Smooth muscle cell (in vitro differentiated cells): ENCODE data around the gene EIF5A. TPM values are rescaled to one million over a fixed set of nuclear protein-coding genes. Genes with fewer than 3 reads are reported as not detected.

ENCODE experiments used
- DNase-seq: peaks from one replicate; lab custom pipeline; 2025; ENCODE audit not compliant: unreplicated experiment; lab: John Stamatoyannopoulos, UW
- H2AFZ ChIP-seq: fragments of 200-600 bp; sonication (generic); 2 replicates; pipeline ENCODE4 v1.6.0; 2016; ENCODE audit warnings: antibody characterized with exemption, low read depth, mild to moderate bottlenecking
- H3F3A ChIP-seq: fragments of 200-600 bp; sonication (generic); 2 replicates; pipeline ENCODE4 v1.6.0; 2017; ENCODE audit warnings: antibody characterized with exemption, low read depth
- H3K27ac ChIP-seq: fragments of 200-600 bp; sonication (generic); 2 replicates; pipeline ENCODE4 v1.5.1; 2016; ENCODE audit warnings: low read depth, mild to moderate bottlenecking
- H3K27me3 ChIP-seq: fragments of 200-600 bp; sonication (generic); 2 replicates; pipeline ENCODE4 v1.6.1; 2016; ENCODE audit warnings: low read depth, mild to moderate bottlenecking
- H3K36me3 ChIP-seq: fragments of 200-600 bp; sonication (generic); 2 replicates; pipeline ENCODE4 v1.5.1; 2016; ENCODE audit warnings: low read depth
- H3K4me1 ChIP-seq: fragments of 200-600 bp; sonication (generic); 2 replicates; pipeline ENCODE4 v1.5.1; 2016; ENCODE audit warnings: low read depth
- H3K4me2 ChIP-seq: fragments of 200-600 bp; sonication (generic); 2 replicates; pipeline ENCODE4 v1.6.0; 2016; ENCODE audit warnings: mild to moderate bottlenecking
- H3K4me3 ChIP-seq: fragments of 200-600 bp; sonication (generic); 2 replicates; pipeline ENCODE4 v1.5.1; 2016; ENCODE audit warnings: mild to moderate bottlenecking
- H3K79me2 ChIP-seq: fragments of 200-600 bp; sonication (generic); 2 replicates; pipeline ENCODE4 v1.6.0; 2016; ENCODE audit warnings: low read depth, mild to moderate bottlenecking
- H3K9ac ChIP-seq: fragments of 200-600 bp; sonication (generic); 2 replicates; pipeline ENCODE4 v1.6.0; 2016; ENCODE audit warnings: low read depth
- H3K9me3 ChIP-seq: fragments of 200-600 bp; sonication (generic); replicated peaks from 2 replicates; pipeline ENCODE4 v1.5.1; 2016; ENCODE audit warnings: low read depth
- H4K20me1 ChIP-seq: fragments of 200-600 bp; sonication (generic); 2 replicates; pipeline ENCODE4 v1.6.0; 2016; ENCODE audit warnings: low read depth
- CTCF ChIP-seq: fragments of 200-600 bp; sonication (generic); IDR thresholded peaks from 2 replicates; pipeline ENCODE4 v1.5.1; 2017; ENCODE audit warnings: borderline replicate concordance, mild to moderate bottlenecking, antibody characterized with exemption; ENCODE audit not compliant: insufficient read depth, poor library complexity, severe bottlenecking
- WGBS: methylation state at CpG from one replicate; pipeline ENCODE4 v1.1.7; 2016; ENCODE audit warnings: low lambda C conversion rate; 5-methylcytosine and 5-hydroxymethylcytosine counted together
- polyA plus RNA-seq: library from polyadenylated mRNA; unstranded; fragments of >200 nt; fragmentation: Nextera tagmentation; extraction: Ambion mirVana; gene quantifications from 2 replicates; pipeline ENCODE4 v1.2.1, GENCODE V29; 2016
- total RNA-seq: library from RNA; depleted of rRNA; stranded (reverse); fragments of >200 nt; gene quantifications from 2 replicates; pipeline ENCODE4 v1.2.3, GENCODE V29; 2014

The EIF5A gene
- total and polyA plus RNA-seq, 2 experiments from 2014 or later, result 323 to 797 TPM

- Histone ChIP-seq H2AFZ (no peak overlapping the region), H3K4me2 (no peak overlapping the region), H3F3A (no peaks in the 10 kb centered on the region), H3K79me2 (peaks cover 10% of the 10 kb centered on the region), H3K36me3 (no peaks in the 10 kb centered on the region), H3K4me3 (no peak overlapping the region), H3K9me3 (no peaks in the 10 kb centered on the region), H3K27me3 (no peaks in the 10 kb centered on the region), H3K27ac (no peak overlapping the region), H4K20me1 (no peaks in the 10 kb centered on the region), H3K9ac (no peak overlapping the region), H3K4me1 (peaks cover 9% of the 10 kb centered on the region)
- no peak for DNase-seq
- WGBS, result 89% methylated on average over 3 of the region's 3 CpGs
- TF ChIP-seq CTCF, result no peak
Observed at GRCh38 chr17:7324438-7324779, 17.0 kb downstream of the EIF5A start.

- Histone ChIP-seq H3K4me2 (no peak overlapping the region), H3K27me3 (no peaks in the 10 kb centered on the region), H3K9ac (no peak overlapping the region), H2AFZ (no peak overlapping the region), H3F3A (no peaks in the 10 kb centered on the region), H3K36me3 (no peaks in the 10 kb centered on the region), H3K9me3 (no peaks in the 10 kb centered on the region), H4K20me1 (no peaks in the 10 kb centered on the region), H3K79me2 (peaks cover 10% of the 10 kb centered on the region), H3K27ac (no peak overlapping the region), H3K4me1 (peaks cover 9% of the 10 kb centered on the region), H3K4me3 (no peak overlapping the region)
- DNase-seq, result no peak
- WGBS, result 97% methylated on average over 19 of the region's 19 CpGs
- TF ChIP-seq CTCF, result no peak
Observed at GRCh38 chr17:7325031-7325528, 17.7 kb downstream of the EIF5A start.

GRCh38 chr17:7326186-7326585 lies 18.8 kb downstream of the EIF5A start:
- Histone ChIP-seq H3K4me2 (no peak overlapping the region), H3K4me1 (peaks cover 14% of the 10 kb centered on the region), H3K9me3 (no peaks in the 10 kb centered on the region), H3K27me3 (no peaks in the 10 kb centered on the region), H2AFZ (no peak overlapping the region), H3K36me3 (no peaks in the 10 kb centered on the region), H3F3A (no peaks in the 10 kb centered on the region), H3K9ac (no peak overlapping the region), H3K4me3 (no peak overlapping the region), H4K20me1 (no peaks in the 10 kb centered on the region), H3K27ac (no peak overlapping the region), H3K79me2 (peaks cover 10% of the 10 kb centered on the region)
- 95% methylated on average over 11 of the region's 11 CpGs for WGBS
- no peak for DNase-seq
- TF ChIP-seq CTCF, result no peak

GRCh38 chr17:7327056-7327455 lies 19.6 kb downstream of the EIF5A start:
- DNase-seq, result no peak
- H3K36me3 ChIP-seq, result no peaks in the 10 kb centered on the region
- no peak overlapping the region for H3K27ac ChIP-seq
- peaks cover 14% of the 10 kb centered on the region for H3K4me1 ChIP-seq
- no peak overlapping the region for H3K9ac ChIP-seq
- no peaks in the 10 kb centered on the region for H3K9me3 ChIP-seq
- TF ChIP-seq CTCF, result no peak
- H3K4me2 ChIP-seq, result no peak overlapping the region
- H4K20me1 ChIP-seq, result no peaks in the 10 kb centered on the region
- no peaks in the 10 kb centered on the region for H3K27me3 ChIP-seq
- 98% methylated on average over 7 of the region's 7 CpGs for WGBS
- no peak overlapping the region for H2AFZ ChIP-seq
- H3K4me3 ChIP-seq, result no peak overlapping the region
- H3F3A ChIP-seq, result no peaks in the 10 kb centered on the region
- peaks cover 10% of the 10 kb centered on the region for H3K79me2 ChIP-seq
